ENCODE data around the gene RASGRF2. TPM values are rescaled to one million over a fixed set of nuclear protein-coding genes. Genes with fewer than 3 reads are reported as not detected.

The RASGRF2 gene
- total RNA-seq, 1 experiment from 2014 or later: 0.18 TPM

DNA sequence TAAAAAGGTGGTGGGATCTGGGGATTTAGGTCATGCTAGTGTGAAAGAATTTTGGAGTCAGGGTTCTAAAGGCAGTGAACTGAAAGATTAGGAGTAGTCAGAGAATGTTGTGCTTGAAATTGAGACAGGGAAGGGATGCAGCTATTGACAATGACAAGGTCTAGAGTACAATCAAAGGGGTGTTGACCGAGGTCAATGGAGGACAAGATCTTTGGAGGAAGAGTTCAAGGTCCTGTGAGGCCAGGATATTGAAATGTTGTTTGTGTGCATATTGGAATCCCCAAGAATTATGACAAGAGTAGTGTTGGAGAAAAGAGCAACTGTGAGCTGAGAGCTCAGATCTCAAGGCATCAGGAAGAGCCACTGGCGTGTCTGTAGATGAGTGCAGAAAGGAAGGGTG is 116.9 kb downstream of the RASGRF2 start:
- DNase-seq (no peak), ATAC-seq (no peak)
- ChIA-PET POLR2A (ENCODE audit: unreplicated experiment) (no interaction called here), CTCF (no interaction called here)
- Histone ChIP-seq H3K4me2 (ENCODE audit: low read length) (no peak overlapping the region), H3K27me3 (ENCODE audit: low read length) (peaks cover 31% of the 10 kb centered on the region), H3K79me2 (ENCODE audit: low read length) (no peaks in the 10 kb centered on the region), H3K4me3 (ENCODE audit: low read length) (no peak overlapping the region), H3K9me3 (ENCODE audit: low read length) (no peaks in the 10 kb centered on the region), H2AFZ (ENCODE audit: low read length) (no peak overlapping the region), H3K9me2 (replicated peaks; ENCODE audit: low read length) (no peaks in the 10 kb centered on the region), H3K27ac (ENCODE audit: low read length) (no peak overlapping the region), H4K20me1 (ENCODE audit: low read length) (no peaks in the 10 kb centered on the region), H3F3A (ENCODE audit: low read length, unreplicated experiment) (no peaks in the 10 kb centered on the region), H3K36me3 (ENCODE audit: low read depth, low read length) (no peaks in the 10 kb centered on the region), H3K9ac (ENCODE audit: low read length) (no peak overlapping the region), H3K4me1 (ENCODE audit: insufficient read depth, low read length) (no peaks in the 10 kb centered on the region)
- no TSS peak for BruUV-seq (replicated peaks)
- intact Hi-C loops (cut with micrococcal nuclease): no loop called here
- TF ChIP-seq EZH2 (IDR thresholded peaks at IDR 0.05; ENCODE audit: low read length, unreplicated experiment): no peak
- no peak for TF ChIP-seq EZH2phosphoT487 (IDR thresholded peaks at IDR 0.05; ENCODE audit: borderline replicate concordance, low read length)
- no peak for TF ChIP-seq CTCF (conservative IDR thresholded peaks at IDR 0.05; ENCODE audit: low read depth, low read length)

GRCh38 chr5:81078930-81079329 is 118.8 kb downstream of the RASGRF2 start:
- H3K27ac ChIP-seq (ENCODE audit: low read length): no peak overlapping the region
- no peak overlapping the region for H3K9ac ChIP-seq (ENCODE audit: low read length)
- no TSS peak for BruUV-seq (replicated peaks)
- no peak overlapping the region for H3K4me3 ChIP-seq (ENCODE audit: low read length)
- no peaks in the 10 kb centered on the region for H3K9me2 ChIP-seq (replicated peaks; ENCODE audit: low read length)
- intact Hi-C loops (cut with micrococcal nuclease): no loop called here
- no peaks in the 10 kb centered on the region for H3K79me2 ChIP-seq (ENCODE audit: low read length)
- no peak for TF ChIP-seq CTCF (conservative IDR thresholded peaks at IDR 0.05; ENCODE audit: low read depth, low read length)
- H4K20me1 ChIP-seq (ENCODE audit: low read length): no peaks in the 10 kb centered on the region
- no peaks in the 10 kb centered on the region for H3K36me3 ChIP-seq (ENCODE audit: low read depth, low read length)
- H2AFZ ChIP-seq (ENCODE audit: low read length): no peak overlapping the region
- H3K9me3 ChIP-seq (ENCODE audit: low read length): no peaks in the 10 kb centered on the region
- no peak for DNase-seq
- H3K27me3 ChIP-seq (ENCODE audit: low read length): peaks cover 39% of the 10 kb centered on the region
- H3K4me2 ChIP-seq (ENCODE audit: low read length): no peak overlapping the region
- ChIA-PET POLR2A (ENCODE audit: unreplicated experiment) (no interaction called here), CTCF (no interaction called here)
- no peaks in the 10 kb centered on the region for H3K4me1 ChIP-seq (ENCODE audit: insufficient read depth, low read length)
- H3F3A ChIP-seq (ENCODE audit: low read length, unreplicated experiment): no peaks in the 10 kb centered on the region
- ATAC-seq: no peak

DNA sequence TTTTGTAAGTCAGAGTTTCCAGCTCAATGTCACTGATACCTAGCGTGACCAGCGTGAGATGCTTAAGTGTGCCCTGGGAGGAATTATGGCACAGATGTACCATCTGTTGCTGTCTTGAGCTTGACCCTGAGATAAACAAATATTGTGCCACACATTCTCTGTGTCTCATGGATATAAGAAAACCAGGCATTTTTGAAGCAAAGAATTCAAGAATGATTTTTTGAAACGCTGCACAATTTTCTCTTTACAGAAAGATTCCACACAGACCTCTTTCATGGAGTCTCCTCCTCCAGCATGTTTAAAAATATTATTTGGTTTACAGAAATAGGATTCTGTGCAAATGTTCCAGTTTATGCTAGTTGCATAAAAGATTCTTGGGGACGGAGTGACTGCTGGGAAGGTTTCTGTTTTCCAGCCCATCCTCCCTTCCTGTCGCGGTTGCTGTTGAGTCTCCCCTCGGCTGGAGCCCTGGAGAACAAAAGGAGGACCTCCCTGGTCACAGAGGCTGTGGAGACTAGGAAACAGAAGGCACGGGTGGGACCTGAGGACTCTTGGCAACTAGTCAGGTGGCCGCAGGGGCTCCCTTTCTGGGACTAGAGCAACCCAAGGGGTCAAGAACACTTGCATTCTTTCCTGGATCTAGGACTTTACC is 120.8 kb downstream of the RASGRF2 start:
- Histone ChIP-seq H3K9me2 (replicated peaks; ENCODE audit: low read length) (no peaks in the 10 kb centered on the region), H3K27me3 (ENCODE audit: low read length) (peaks cover 25% of the 10 kb centered on the region; the same call in 1 of the 2 replicates), H3K9ac (ENCODE audit: low read length) (no peak overlapping the region), H3K9me3 (ENCODE audit: low read length) (no peaks in the 10 kb centered on the region), H3K27ac (ENCODE audit: low read length) (no peak overlapping the region), H2AFZ (ENCODE audit: low read length) (no peak overlapping the region), H3K36me3 (ENCODE audit: low read depth, low read length) (no peaks in the 10 kb centered on the region), H3K79me2 (ENCODE audit: low read length) (no peaks in the 10 kb centered on the region), H3K4me1 (ENCODE audit: insufficient read depth, low read length) (no peaks in the 10 kb centered on the region), H4K20me1 (ENCODE audit: low read length) (no peaks in the 10 kb centered on the region), H3K4me3 (ENCODE audit: low read length) (no peak overlapping the region), H3F3A (ENCODE audit: low read length, unreplicated experiment) (no peaks in the 10 kb centered on the region), H3K4me2 (ENCODE audit: low read length) (no peak overlapping the region)
- intact Hi-C loops (cut with micrococcal nuclease): no loop called here
- CTCF ChIA-PET: no interaction called here
- TF ChIP-seq EZH2phosphoT487 (IDR thresholded peaks at IDR 0.05; ENCODE audit: borderline replicate concordance, low read length): no peak
- TF ChIP-seq CTCF (conservative IDR thresholded peaks at IDR 0.05; ENCODE audit: low read depth, low read length): no peak
- no peak for TF ChIP-seq EZH2 (IDR thresholded peaks at IDR 0.05; ENCODE audit: low read length, unreplicated experiment)
- no TSS peak for BruUV-seq (replicated peaks)
- no peak for ATAC-seq
- POLR2A ChIA-PET (ENCODE audit: unreplicated experiment): no interaction called here
- no peak for DNase-seq

Data from PC-3 (cell line).